ENCODE data around the gene CDK12.
A peak's percentile ranks its signal among the peaks of the same experiment; 100 is the strongest.

Gene CDK12

GRCh38 chr17:39549747-39550573 is 88.7 kb downstream of the CDK12 start:
- no peak for DNase-seq (ENCODE audit: low spot score)

DNA sequence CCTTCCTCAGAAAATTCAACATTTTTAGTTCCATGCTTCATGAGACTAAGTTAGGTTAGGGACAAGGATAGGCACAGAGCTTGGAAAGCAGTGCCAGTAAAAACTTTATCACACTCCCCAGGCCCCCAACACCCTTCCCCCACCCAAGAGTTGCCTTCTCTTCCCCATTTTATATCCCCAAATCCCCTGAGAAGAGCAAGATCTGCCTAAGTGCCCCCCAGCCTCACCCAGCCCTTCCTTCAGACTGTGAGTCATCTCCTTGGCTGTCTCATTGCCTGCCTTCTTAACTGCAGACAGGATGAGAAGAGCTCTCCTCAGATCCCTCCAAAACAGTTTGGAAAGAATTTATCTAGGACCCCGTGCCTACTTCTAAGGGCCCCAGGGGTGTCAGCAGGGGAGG is 90.6 kb downstream of the CDK12 start:
- DNase-seq (ENCODE audit: low spot score) = no peak

DNA sequence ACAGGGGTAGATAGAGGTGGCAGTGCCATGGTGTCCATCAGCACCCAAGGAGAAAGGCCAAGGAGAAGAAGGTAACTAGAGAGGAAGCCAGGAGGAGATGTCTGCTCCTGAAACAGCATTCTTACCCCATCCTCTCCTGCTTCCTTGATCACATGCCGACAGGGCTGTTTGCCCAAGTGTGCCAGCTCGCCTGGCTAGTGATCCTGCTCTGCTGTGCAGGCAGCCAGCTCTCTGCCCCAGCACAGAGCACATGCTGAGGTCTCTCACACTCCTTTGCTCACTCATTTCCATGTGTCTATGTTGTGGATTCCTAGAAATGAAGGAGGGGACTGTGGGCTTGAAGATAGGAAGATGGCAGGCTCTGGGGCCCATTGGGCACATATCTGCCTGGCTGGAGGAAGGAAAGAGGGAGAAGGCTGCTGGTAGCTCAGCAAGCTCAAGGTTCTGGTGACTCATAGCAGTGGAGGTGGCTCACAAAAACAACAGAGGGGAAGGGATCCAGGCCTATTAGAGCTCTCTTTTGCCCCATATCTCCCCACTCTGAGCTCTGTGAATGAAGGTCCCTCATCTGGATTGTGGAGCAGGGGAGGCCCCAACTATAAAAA is 92.2 kb downstream of the CDK12 start:
- no peak for DNase-seq (ENCODE audit: low spot score)

DNA sequence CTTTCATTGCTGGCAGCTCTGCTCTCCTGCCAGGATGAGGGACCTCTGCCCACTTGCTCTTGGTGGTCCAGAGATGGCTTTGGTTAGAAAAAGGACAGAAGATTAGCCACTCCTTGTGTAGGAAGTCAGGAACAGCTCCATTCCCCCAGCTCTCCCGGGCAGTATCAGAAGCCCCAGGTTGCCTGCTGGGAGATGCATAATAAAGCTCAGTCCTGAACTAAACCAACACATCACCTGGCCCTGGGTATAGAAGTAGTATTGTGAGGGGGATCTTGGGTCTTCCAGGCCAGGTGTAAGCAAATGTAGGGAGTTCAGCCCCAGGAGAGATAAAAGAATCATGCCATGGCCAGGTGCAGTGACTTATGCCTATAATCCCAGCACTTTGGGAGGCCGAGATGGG is 94.1 kb downstream of the CDK12 start:
- no peak for DNase-seq (ENCODE audit: low spot score)

DNA sequence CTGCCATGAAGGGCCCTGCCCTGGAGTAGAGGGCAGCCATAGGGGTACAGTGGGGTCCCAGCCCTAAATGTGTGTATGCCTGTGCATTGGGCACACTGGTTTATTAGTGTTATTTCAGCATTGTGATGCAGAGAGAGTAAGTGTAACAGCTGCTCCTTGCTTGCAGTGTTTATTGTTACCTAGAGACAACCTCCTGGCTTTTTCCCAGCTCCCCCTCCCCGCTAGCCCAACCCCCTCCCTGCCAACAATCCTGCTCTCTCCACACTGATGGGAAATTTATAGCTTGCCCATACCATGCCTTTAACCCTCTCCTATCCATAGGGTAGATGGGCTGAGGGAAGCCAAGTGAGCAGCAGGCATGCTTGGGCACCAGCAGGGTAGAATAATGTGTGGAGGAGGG is 95.1 kb downstream of the CDK12 start:
- no peak for DNase-seq (ENCODE audit: low spot score)

DNA sequence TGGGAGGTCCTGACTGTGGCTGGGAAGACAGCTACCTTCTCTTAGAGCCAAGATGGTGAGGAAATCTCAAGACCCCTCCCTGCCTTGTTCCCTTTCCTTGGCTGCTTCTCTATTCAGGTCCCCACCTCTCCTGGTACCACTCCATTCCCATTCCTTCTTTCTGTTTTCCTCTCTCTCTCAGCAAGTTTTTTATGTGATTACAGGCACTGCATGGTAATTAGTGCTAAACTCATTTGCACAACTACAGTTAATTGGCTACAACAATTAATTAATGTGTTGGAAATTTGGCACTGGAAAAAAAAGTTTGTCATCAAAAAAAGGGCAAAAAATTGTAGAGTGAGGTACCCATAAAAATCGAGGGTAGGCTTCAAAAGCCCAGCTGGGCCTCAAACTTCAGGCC is 101.1 kb downstream of the CDK12 start:
- DNase-seq (ENCODE audit: low spot score) = no peak

DNA sequence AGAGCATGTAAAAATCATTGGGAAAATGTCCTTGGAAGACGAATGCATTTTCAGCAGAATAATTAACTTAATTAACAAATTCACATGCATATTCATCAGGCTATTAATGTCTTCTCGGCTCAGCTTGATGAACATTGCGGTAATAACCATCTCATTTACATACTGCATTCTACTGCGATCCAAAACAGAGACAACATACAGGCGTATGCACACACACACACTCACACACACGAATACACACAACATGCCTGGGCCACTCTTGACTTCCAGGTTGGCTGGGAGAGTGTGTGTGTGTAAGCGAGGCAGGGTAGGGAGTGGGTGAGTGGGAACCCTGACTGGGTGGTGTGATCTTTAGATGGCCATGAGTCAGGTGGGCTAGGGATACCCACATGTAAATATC is 101.7 kb downstream of the CDK12 start:
- DNase-seq (ENCODE audit: low spot score) = no peak

GRCh38 chr17:39563476-39563875 is 102.2 kb downstream of the CDK12 start:
- DNase-seq (ENCODE audit: low spot score) = no peak

DNA sequence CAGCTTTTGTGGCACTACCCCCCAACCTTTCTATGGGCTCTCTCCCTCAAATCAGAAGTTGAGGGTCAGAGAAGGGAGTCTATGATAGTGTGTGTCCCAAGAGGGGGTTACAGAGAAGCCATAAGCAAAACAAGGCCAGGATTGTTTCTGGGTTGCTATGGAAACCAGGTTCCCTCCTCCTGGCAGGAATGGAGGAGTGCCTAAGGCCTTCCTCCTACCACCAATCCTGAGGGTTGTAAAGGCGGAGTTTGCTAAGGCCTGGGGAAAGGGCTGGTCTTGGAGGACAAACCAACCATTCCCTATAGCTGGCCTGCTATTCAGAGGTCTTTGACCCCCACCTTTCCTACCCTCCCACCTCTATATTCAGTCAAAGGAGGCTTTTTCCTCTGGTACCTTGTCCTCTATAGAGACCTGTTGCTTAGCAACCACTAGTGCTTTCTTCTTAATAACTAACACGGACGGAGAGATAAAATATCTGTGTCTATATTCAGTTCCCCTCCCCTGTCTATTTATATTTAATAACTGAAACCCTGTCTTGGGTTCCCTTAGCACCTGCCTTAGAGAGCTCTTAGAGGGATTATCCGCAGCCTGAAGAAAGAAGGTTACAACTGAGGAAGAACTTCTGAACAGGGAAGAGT is 103.0 kb downstream of the CDK12 start:
- DNase-seq (ENCODE audit: low spot score) = no peak

DNA sequence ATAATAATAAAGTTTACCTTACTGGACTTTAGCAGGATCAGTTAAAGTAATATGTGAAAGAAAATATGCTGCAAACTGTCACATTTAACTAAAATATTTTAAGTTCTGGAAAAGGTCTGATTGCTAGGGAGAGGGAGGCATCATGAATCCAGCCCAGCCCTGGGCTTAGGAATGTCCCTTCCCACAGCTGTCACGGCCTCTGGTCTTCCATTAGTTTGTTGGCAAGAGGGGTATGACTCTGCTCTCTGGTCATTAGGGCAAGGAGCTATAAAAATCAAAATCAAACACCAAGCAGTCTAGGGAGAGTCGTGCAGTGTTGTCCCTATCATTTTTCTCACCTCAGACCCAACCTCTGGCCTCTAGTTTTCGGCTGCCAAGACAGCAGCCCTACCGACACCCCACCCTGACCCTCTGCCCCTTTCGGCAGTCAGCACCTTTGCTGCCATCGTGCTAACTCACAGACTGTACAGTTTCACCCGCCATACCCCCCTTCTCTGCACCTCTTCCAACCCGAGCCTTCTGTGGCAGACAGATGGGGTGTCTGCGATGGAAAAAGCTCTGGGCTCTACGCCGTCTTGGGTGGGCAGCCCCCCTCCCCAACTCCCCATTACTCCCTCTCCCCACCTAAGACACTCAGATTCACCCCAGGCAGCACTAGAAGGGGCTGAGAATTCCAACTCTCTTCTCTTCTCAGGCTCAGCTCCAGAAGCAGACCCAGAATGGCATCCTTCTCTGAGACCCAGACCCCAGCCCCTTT is 105.0 kb downstream of the CDK12 start:
- no peak for DNase-seq (ENCODE audit: low spot score)

- DNase-seq (ENCODE audit: low spot score) = no peak
Observed at GRCh38 chr17:39568702-39569101, 107.4 kb downstream of the CDK12 start.

DNA sequence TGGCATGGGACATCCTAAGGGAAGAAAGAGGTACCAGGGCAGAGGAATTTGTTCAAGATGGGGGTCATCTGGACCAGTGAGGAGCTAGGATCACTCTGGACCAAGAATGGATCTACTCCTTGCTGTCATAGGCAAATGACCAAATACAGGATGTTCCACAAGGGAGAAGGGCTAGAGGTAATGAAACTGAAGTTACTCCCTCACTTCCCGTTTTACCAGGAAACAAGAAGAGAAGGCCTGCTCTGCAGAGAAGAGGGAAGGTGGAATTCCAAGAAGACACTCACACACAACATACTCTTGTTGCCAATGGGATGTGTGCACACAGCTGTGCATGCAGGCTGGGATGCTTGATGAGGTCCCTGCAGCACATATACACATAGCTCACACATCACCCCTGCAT is 107.8 kb downstream of the CDK12 start:
- DNase-seq (ENCODE audit: low spot score) = no peak

GRCh38 chr17:39572121-39572520 is 110.8 kb downstream of the CDK12 start:
- no peak for DNase-seq (ENCODE audit: low spot score)

DNA sequence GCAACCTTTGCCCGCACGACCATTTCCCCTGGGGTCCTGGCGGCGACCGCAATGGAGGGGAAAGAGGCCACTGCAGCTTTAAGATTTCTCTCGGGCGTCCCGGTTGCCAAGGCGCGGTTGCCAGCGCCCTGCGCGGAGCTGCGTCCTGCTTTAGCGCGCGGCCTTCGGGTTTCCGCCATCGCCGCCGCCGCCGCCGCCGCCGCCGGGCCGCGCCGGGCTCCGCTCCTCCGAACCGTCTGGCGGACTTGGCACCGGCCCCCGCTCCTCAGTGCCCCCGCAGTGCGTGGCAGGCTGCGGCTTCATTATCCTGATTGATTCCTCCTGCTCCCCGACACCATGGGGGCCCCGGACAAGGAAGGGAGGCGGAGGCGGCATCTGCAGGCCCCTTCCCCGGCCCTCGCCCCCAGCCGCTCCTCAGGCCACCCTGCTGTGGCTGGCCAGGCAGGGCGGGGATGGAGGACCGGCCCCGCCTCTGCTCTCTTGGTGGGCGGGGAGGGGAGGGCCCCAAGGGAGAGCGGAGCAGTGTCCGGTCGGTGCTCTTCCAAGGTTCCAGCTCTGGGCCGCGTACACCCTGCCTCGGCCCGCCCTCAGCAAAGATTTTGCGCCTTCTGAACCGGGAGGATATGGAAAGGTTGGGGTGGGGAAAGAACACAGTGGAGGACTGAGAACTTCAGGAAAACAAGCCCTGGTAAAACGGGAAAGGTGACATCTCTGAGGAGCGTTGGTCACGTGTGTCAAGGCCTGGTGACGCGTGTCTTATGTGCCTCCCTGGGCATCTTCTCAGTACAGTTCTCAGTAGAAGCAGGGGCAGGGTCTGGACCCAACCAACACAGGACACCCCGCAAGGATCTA is 112.4 kb downstream of the CDK12 start:
- DNase-seq (ENCODE audit: low spot score) = peak; percentile 76

DNA sequence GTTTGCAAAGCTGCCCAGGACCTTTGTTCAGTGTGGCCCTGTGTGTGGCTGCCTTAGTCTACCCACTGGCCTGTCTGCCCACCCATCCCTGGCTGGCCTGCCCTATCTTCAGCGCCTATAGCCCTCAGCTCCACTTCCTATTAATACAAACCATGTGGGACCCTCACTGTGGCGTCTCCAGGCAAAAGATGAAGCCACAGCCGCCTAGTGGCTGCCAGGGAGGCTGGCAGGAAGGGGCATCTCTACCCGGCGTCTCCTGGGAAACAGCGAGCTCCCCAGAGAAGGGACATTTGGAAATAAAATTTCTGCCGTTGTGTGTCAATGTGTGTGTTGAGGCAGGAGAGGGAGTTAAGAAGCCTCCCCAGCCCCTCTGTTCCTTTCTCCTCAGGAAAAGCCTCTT is 114.9 kb downstream of the CDK12 start:
- no peak for DNase-seq (ENCODE audit: low spot score)

DNA sequence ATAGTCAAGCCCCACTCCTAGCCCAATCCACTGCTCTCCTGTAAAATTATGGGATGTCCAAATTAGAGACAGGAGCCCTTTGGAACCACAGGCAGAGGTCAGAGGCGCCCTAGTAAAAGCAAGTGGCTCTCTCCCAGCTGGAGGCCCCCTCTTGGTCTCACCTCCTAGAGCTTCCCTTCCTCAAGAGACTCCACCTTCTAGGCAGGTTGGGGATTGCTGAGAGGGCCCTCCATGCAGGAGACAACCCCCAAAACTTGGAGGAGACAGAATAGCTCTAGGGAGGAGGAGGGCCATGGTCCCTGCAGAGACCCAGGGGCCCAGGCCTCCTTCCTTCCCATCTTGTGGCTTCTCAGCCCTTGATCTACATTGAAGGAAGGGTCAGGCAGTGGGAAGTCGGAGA is 117.0 kb downstream of the CDK12 start:
- DNase-seq (ENCODE audit: low spot score) = no peak

- no peak for DNase-seq (ENCODE audit: low spot score)
Observed at GRCh38 chr17:39579318-39580081, 118.2 kb downstream of the CDK12 start.

DNA sequence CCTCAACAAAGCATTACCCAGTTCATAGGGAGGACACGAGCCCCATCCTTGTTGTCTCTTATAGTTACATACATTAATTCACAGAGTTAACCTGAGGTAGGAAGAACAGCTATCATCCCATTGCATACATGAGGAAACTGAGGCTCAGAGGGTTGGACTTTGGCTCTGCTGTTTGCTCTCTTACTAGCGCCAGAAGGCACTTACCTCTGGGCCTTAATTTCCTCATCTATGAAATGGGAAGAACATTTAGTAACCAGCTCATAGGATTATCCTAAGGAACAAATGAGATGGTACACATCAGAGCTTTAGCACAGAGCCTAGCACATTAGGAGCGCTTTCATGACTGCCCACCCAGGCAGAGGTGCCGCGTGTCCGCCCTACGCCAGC is 118.8 kb downstream of the CDK12 start:
- no peak for DNase-seq (ENCODE audit: low spot score)

- DNase-seq (ENCODE audit: low spot score) = no peak
Observed at GRCh38 chr17:39581071-39581758, 119.9 kb downstream of the CDK12 start.

GRCh38 chr17:39581759-39582085 is 120.4 kb downstream of the CDK12 start:
- DNase-seq (ENCODE audit: low spot score) = no peak

- no peak for DNase-seq (ENCODE audit: low spot score)
Observed at GRCh38 chr17:39582658-39583057, 121.4 kb downstream of the CDK12 start.

All from HuH-7.5 (cell line).